Measurements from ENCODE around the gene FOLR3.
"Not testable (repeated sequence)": the region's sequence is repeated elsewhere in the genome, so short reads cannot be mapped to it uniquely, and the experiment has no call there.

FOLR3 gene

GRCh38 chr11:72144807-72145565 lies 9.5 kb downstream of the FOLR3 start:
- Histone ChIP-seq H3F3A (ENCODE audit: low read depth) (no peaks in the 10 kb centered on the region), H3K9ac (ENCODE audit: low read depth, low read length, poor library complexity, severe bottlenecking) (no peak overlapping the region)

GRCh38 chr11:72146625-72147024 lies 11.1 kb downstream of the FOLR3 start:
- Histone ChIP-seq H3K4me1 (ENCODE audit: insufficient read depth, low read length, poor library complexity, severe bottlenecking) (no peaks in the 10 kb centered on the region), H3K79me2 (ENCODE audit: insufficient read depth, low read length) (no peaks in the 10 kb centered on the region), H3K9me3 (ENCODE audit: insufficient read depth, low read depth, low read length) (no peaks in the 10 kb centered on the region), H3K9me2 (replicated peaks; ENCODE audit: low read depth, low read length) (no peaks in the 10 kb centered on the region), H2AFZ (ENCODE audit: low read length) (no peak overlapping the region), H3K9ac (ENCODE audit: low read depth, low read length, poor library complexity, severe bottlenecking) (no peak overlapping the region), H3K4me2 (ENCODE audit: low read depth, low read length, poor library complexity, severe bottlenecking) (no peak overlapping the region), H3K36me3 (ENCODE audit: insufficient read depth, low read length) (no peaks in the 10 kb centered on the region), H3K4me3 (ENCODE audit: low read length, poor library complexity, severe bottlenecking) (no peak overlapping the region), H3F3A (ENCODE audit: low read depth) (no peaks in the 10 kb centered on the region), H3K27me3 (ENCODE audit: insufficient read depth, low read length, poor library complexity, severe bottlenecking) (no peaks in the 10 kb centered on the region), H4K20me1 (ENCODE audit: insufficient read depth, low read length, poor library complexity, severe bottlenecking) (no peaks in the 10 kb centered on the region)
- TF ChIP-seq EZH2phosphoT487 (IDR thresholded peaks at IDR 0.05; ENCODE audit: borderline replicate concordance) = no peak
- TF ChIP-seq CTCF (conservative IDR thresholded peaks at IDR 0.05; ENCODE audit: low read length) = no peak

More at GRCh38 chr11:72144807-72145565, 9.5 kb downstream of the FOLR3 start:
- Histone ChIP-seq H3K27me3 (ENCODE audit: insufficient read depth, low read length, poor library complexity, severe bottlenecking) (no peaks in the 10 kb centered on the region), H3K9me2 (replicated peaks; ENCODE audit: low read depth, low read length) (no peaks in the 10 kb centered on the region), H3K36me3 (ENCODE audit: insufficient read depth, low read length) (no peaks in the 10 kb centered on the region), H3K4me2 (ENCODE audit: low read depth, low read length, poor library complexity, severe bottlenecking) (no peak overlapping the region), H3K9me3 (ENCODE audit: insufficient read depth, low read depth, low read length) (no peaks in the 10 kb centered on the region), H3K4me3 (ENCODE audit: low read length, poor library complexity, severe bottlenecking) (no peak overlapping the region), H3K79me2 (ENCODE audit: insufficient read depth, low read length) (no peaks in the 10 kb centered on the region), H3K4me1 (ENCODE audit: insufficient read depth, low read length, poor library complexity, severe bottlenecking) (no peaks in the 10 kb centered on the region), H2AFZ (ENCODE audit: low read length) (no peak overlapping the region), H4K20me1 (ENCODE audit: insufficient read depth, low read length, poor library complexity, severe bottlenecking) (no peaks in the 10 kb centered on the region)
- TF ChIP-seq CTCF (conservative IDR thresholded peaks at IDR 0.05; ENCODE audit: low read length) = no peak
- no peak for TF ChIP-seq EZH2phosphoT487 (IDR thresholded peaks at IDR 0.05; ENCODE audit: borderline replicate concordance)

GRCh38 chr11:72150882-72151281 lies 15.4 kb downstream of the FOLR3 start:
- no peak for TF ChIP-seq CTCF (conservative IDR thresholded peaks at IDR 0.05; ENCODE audit: low read length)
- Histone ChIP-seq H2AFZ (ENCODE audit: low read length) (no peak overlapping the region), H3K79me2 (ENCODE audit: insufficient read depth, low read length) (no peaks in the 10 kb centered on the region), H3K4me2 (ENCODE audit: low read depth, low read length, poor library complexity, severe bottlenecking) (no peak overlapping the region), H4K20me1 (ENCODE audit: insufficient read depth, low read length, poor library complexity, severe bottlenecking) (no peaks in the 10 kb centered on the region), H3K36me3 (ENCODE audit: insufficient read depth, low read length) (no peaks in the 10 kb centered on the region), H3K9me2 (replicated peaks; ENCODE audit: low read depth, low read length) (no peaks in the 10 kb centered on the region), H3K4me3 (ENCODE audit: low read length, poor library complexity, severe bottlenecking) (no peak overlapping the region), H3K9ac (ENCODE audit: low read depth, low read length, poor library complexity, severe bottlenecking) (no peak overlapping the region), H3K4me1 (ENCODE audit: insufficient read depth, low read length, poor library complexity, severe bottlenecking) (no peaks in the 10 kb centered on the region), H3F3A (ENCODE audit: low read depth) (no peaks in the 10 kb centered on the region), H3K9me3 (ENCODE audit: insufficient read depth, low read depth, low read length) (no peaks in the 10 kb centered on the region), H3K27me3 (ENCODE audit: insufficient read depth, low read length, poor library complexity, severe bottlenecking) (no peaks in the 10 kb centered on the region)

- H4K20me1 ChIP-seq (ENCODE audit: insufficient read depth, low read length, poor library complexity, severe bottlenecking); H3K9ac ChIP-seq (ENCODE audit: low read depth, low read length, poor library complexity, severe bottlenecking); H3K27me3 ChIP-seq (ENCODE audit: insufficient read depth, low read length, poor library complexity, severe bottlenecking): not testable (repeated sequence)
These were observed 18.3 kb downstream of the FOLR3 start for GRCh38 chr11:72153874-72154273.

More at GRCh38 chr11:72153874-72154273, 18.3 kb downstream of the FOLR3 start:
- H3K36me3 ChIP-seq (ENCODE audit: insufficient read depth, low read length); H3K4me1 ChIP-seq (ENCODE audit: insufficient read depth, low read length, poor library complexity, severe bottlenecking); H3K9me2 ChIP-seq (replicated peaks; ENCODE audit: low read depth, low read length); H3K4me2 ChIP-seq (ENCODE audit: low read depth, low read length, poor library complexity, severe bottlenecking); H3K79me2 ChIP-seq (ENCODE audit: insufficient read depth, low read length); H3K9me3 ChIP-seq (ENCODE audit: insufficient read depth, low read depth, low read length); H3F3A ChIP-seq (ENCODE audit: low read depth); H2AFZ ChIP-seq (ENCODE audit: low read length); H3K4me3 ChIP-seq (ENCODE audit: low read length, poor library complexity, severe bottlenecking): not testable (repeated sequence)

All from Loucy (cell line).